K562 (cell line): ENCODE results near the gene RBX1. TPM values are rescaled to one million over a fixed set of nuclear protein-coding genes. Genes with fewer than 3 reads are reported as not detected.
A peak's percentile ranks its signal among the peaks of the same experiment; 100 is the strongest.

Experiments
- DMBX1 ChIP-seq: fragments of 250-450 bp; sonication (Bioruptor Pico); IDR thresholded peaks from 2 replicates; pipeline ENCODE4 v1.8.0; 2022; ENCODE audit warnings: inconsistent platforms, mild to moderate bottlenecking, moderate library complexity, borderline replicate concordance
- HIVEP1 ChIP-seq: fragments of 250-450 bp; sonication (Bioruptor Pico); IDR thresholded peaks from 2 replicates; pipeline ENCODE4 v1.4.0; 2020; ENCODE audit warnings: mild to moderate bottlenecking
- REST ChIP-seq, 2 experiments: fragments of 450-650 bp; formaldehyde crosslinking in 1 of 2; IDR thresholded peaks; 2 replicates each; pipeline versions ENCODE4 v1.4.0 to v1.6.1; 2014 to 2020; ENCODE audit warnings: mild to moderate bottlenecking in 2 of 2, borderline replicate concordance in 1 of 2, low read depth in 1 of 2
- SMAD2 ChIP-seq: fragments of 150-350 bp; IDR thresholded peaks from 2 replicates; pipeline ENCODE4 v1.6.1; 2014; ENCODE audit warnings: low read depth, mild to moderate bottlenecking, low read length
- ZBTB40 ChIP-seq, 2 experiments: fragments of 450-650 bp in 1 of 2; sonication (generic) in 1 of 2; formaldehyde crosslinking in 1 of 2; IDR thresholded peaks; 2 replicates each; pipeline versions ENCODE4 v1.7.1 to v1.9.0; 2016 to 2022; ENCODE audit warnings: inconsistent platforms in 1 of 2, mild to moderate bottlenecking in 1 of 2, missing genetic modification reagents in 1 of 2
- ZNF586 ChIP-seq: fragments of 450-650 bp; formaldehyde crosslinking; conservative IDR thresholded peaks from 2 replicates; pipeline ENCODE4 v1.4.0; 2020; ENCODE audit warnings: mild to moderate bottlenecking, moderate library complexity
- polyA plus RNA-seq, 8 experiments: library from polyadenylated mRNA; depleted of rRNA in 4 of 8; stranded (reverse) in 5 of 8; unstranded in 3 of 8; fragments of >200 nt; fragmentation: Nextera tagmentation in 2 of 8; fragmentation: Illumina TruSeq in 1 of 8; extraction: Ambion mirVana in 2 of 8; extraction: Trizol in 1 of 8; gene quantifications; 2 replicates each; pipeline versions ENCODE4 v1.2.1 to v1.2.3, GENCODE V29; 2011 to 2014; ENCODE audit warnings: inconsistent platforms in 1 of 8, missing spikeins in 1 of 8
- total RNA-seq, 7 experiments: library from RNA; depleted of rRNA in 6 of 7; stranded (reverse); fragments of >200 nt in 6 of 7; fragmentation: Illumina TruSeq in 2 of 7; extraction: Trizol in 2 of 7; gene quantifications; 2 replicates each; pipeline versions ENCODE4 v1.2.1 to v1.2.3, GENCODE V29; 2011 to 2021; ENCODE audit warnings: low replicate concordance in 1 of 7

The RBX1 gene
- total and polyA plus RNA-seq, 9 of the 15 experiments (the other 6 are each of a cell fraction or from before 2014, with no cell fraction given), result 44.0 to 259 (median 67.9) TPM

- TF ChIP-seq ZBTB40 (IDR thresholded peaks at IDR 0.05) (no peak), ZBTB40 (CRISPR knock-in tag; IDR thresholded peaks at IDR 0.05) (no peak), DMBX1 (CRISPR knock-in tag) (no peak), ZNF586 (no peak), REST (IDR thresholded peaks at IDR 0.05; ENCODE audit: borderline replicate concordance) (peak; percentile 64; the same call in 1 of the 2 replicates), REST (CRISPR knock-in tag; IDR thresholded peaks at IDR 0.05; ENCODE audit: low read depth) (no peak), HIVEP1 (CRISPR knock-in tag) (no peak), SMAD2 (no peak)
Measured at GRCh38 chr22:40922484-40923303, 28.5 kb upstream of the RBX1 start (continued).
